HepG2 (cell line): ENCODE results near the gene RGP1. TPM values are rescaled to one million over a fixed set of nuclear protein-coding genes. Genes with fewer than 3 reads are reported as not detected.
A peak's percentile ranks its signal among the peaks of the same experiment; 100 is the strongest.

ENCODE experiments used
- ADNP ChIP-seq: sonication (generic); formaldehyde crosslinking; IDR thresholded peaks from 2 replicates; pipeline ENCODE4 v1.4.0; 2020; ENCODE audit warnings: missing genetic modification reagents
- ARID4A ChIP-seq: sonication (generic); formaldehyde crosslinking; IDR thresholded peaks from 2 replicates; pipeline ENCODE4 v1.5.0; 2020; ENCODE audit warnings: mild to moderate bottlenecking, missing genetic modification reagents, borderline replicate concordance
- CTCF ChIP-seq: sonication (generic); formaldehyde crosslinking; IDR thresholded peaks from 2 replicates; pipeline ENCODE4 v1.5.0; 2020; ENCODE audit warnings: mild to moderate bottlenecking, missing genetic modification reagents, moderate library complexity
- DR1 ChIP-seq: sonication (generic); formaldehyde crosslinking; IDR thresholded peaks from 2 replicates; pipeline ENCODE4 v1.8.0; 2021; ENCODE audit warnings: mild to moderate bottlenecking, missing genetic modification reagents, inconsistent platforms
- HINFP ChIP-seq: sonication (generic); formaldehyde crosslinking; IDR thresholded peaks from 2 replicates; pipeline ENCODE4 v1.4.0; 2020; ENCODE audit warnings: low read depth, mild to moderate bottlenecking, missing genetic modification reagents
- MIER3 ChIP-seq: IDR thresholded peaks from 2 replicates; pipeline ENCODE4 v1.6.1; 2016; ENCODE audit warnings: missing compliant biosample characterization, borderline replicate concordance
- POLR2A ChIP-seq, 2 experiments: IDR thresholded peaks; 2 replicates each; pipeline ENCODE4 v1.6.1; 2011; ENCODE audit warnings: low read depth in 2 of 2, low read length in 2 of 2, mild to moderate bottlenecking in 1 of 2, moderate library complexity in 1 of 2; ENCODE audit not compliant: insufficient read depth in 1 of 2
- POLR2G ChIP-seq: fragments of 200-400 bp; formaldehyde crosslinking; IDR thresholded peaks from 2 replicates; pipeline ENCODE4 v1.6.1; 2018; ENCODE audit warnings: mild to moderate bottlenecking, low read depth, low read length, moderate library complexity
- RAD21 ChIP-seq: fragments of 450-650 bp; formaldehyde crosslinking; IDR thresholded peaks from 2 replicates; pipeline ENCODE4 v1.5.0; 2020; ENCODE audit warnings: mild to moderate bottlenecking
- THAP11 ChIP-seq: IDR thresholded peaks from 2 replicates; pipeline ENCODE4 v1.6.1; 2016; ENCODE audit warnings: missing biosample characterization, missing genetic modification reagents
- TRAFD1 ChIP-seq: sonication (generic); formaldehyde crosslinking; IDR thresholded peaks from 2 replicates; pipeline ENCODE4 v1.5.1; 2020; ENCODE audit warnings: missing genetic modification reagents, mild to moderate bottlenecking, borderline replicate concordance
- ZBTB7B ChIP-seq: sonication (generic); formaldehyde crosslinking; IDR thresholded peaks from 2 replicates; pipeline ENCODE4 v1.4.0; 2020; ENCODE audit warnings: missing genetic modification reagents
- ZGPAT ChIP-seq: IDR thresholded peaks from 2 replicates; pipeline ENCODE4 v1.6.1; 2016; ENCODE audit warnings: mild to moderate bottlenecking
- ZNF18 ChIP-seq: sonication (generic); formaldehyde crosslinking; IDR thresholded peaks from 2 replicates; pipeline ENCODE4 v1.8.0; 2022; ENCODE audit warnings: mild to moderate bottlenecking, missing genetic modification reagents; ENCODE audit not compliant: insufficient replicate concordance
- ZNF788 ChIP-seq: sonication (generic); formaldehyde crosslinking; IDR thresholded peaks from 2 replicates; pipeline ENCODE4 v1.5.0; 2020; ENCODE audit warnings: mild to moderate bottlenecking, missing genetic modification reagents, borderline replicate concordance
- polyA plus RNA-seq, 8 experiments: library from polyadenylated mRNA; depleted of rRNA in 3 of 8; stranded (reverse) in 7 of 8; unstranded in 1 of 8; fragments of >200 nt; fragmentation: Illumina TruSeq in 4 of 8; extraction: Trizol in 4 of 8; gene quantifications; 2 replicates each; pipeline versions ENCODE4 v1.2.1 to v1.2.3, GENCODE V29; 2011 to 2016; ENCODE audit warnings: low read depth in 4 of 8, missing spikeins in 1 of 8, mixed read lengths in 1 of 8; ENCODE audit not compliant: insufficient read depth in 1 of 8
- total RNA-seq, 5 experiments: library from RNA; depleted of rRNA; stranded (reverse); fragments of >200 nt; fragmentation: Illumina TruSeq; extraction: Trizol; gene quantifications; 2 replicates each; pipeline ENCODE4 v1.2.3, GENCODE V29; 2016; ENCODE audit warnings: low read depth in 1 of 5

Gene RGP1
- total and polyA plus RNA-seq, 2 of the 13 experiments (the other 11 are each of a cell fraction or from before 2014, with no cell fraction given), result 12.7 to 21.0 TPM

GRCh38 chr9:35736201-35736633, 12.9 kb upstream of the RGP1 start (continued):
- TF ChIP-seq ZNF18 (no peak), MIER3 (CRISPR knock-in tag) (no peak), HINFP (CRISPR knock-in tag) (no peak), CTCF (CRISPR knock-in tag) (peak; percentile 81), TRAFD1 (CRISPR knock-in tag) (no peak), THAP11 (peak; percentile 43; the same call in 1 of the 2 replicates), ADNP (no peak), RAD21 (0 out of 2 replicates have a peak, but pooled peaks have one; percentile 33), ZNF788 (peak; percentile 23; the same call in 1 of the 2 replicates), ARID4A (peak; percentile 23; the same call in 1 of the 2 replicates), DR1 (CRISPR knock-in tag) (no peak), ZBTB7B (CRISPR knock-in tag) (no peak), POLR2G (0 out of 2 replicates have a peak, but pooled peaks have one; percentile 20), POLR2A (IDR thresholded peaks at IDR 0.05; ENCODE audit: insufficient read depth in 1 of 2, low read depth in 2 of 2, low read length in 2 of 2) (peak in 1 of 2 experiments; percentile 43; a peak in 2 of 4 replicates), ZGPAT (CRISPR knock-in tag) (0 out of 2 replicates have a peak, but pooled peaks have one; percentile 39)
